Measurements from ENCODE around the gene SLC18B1.

Gene SLC18B1

DNA sequence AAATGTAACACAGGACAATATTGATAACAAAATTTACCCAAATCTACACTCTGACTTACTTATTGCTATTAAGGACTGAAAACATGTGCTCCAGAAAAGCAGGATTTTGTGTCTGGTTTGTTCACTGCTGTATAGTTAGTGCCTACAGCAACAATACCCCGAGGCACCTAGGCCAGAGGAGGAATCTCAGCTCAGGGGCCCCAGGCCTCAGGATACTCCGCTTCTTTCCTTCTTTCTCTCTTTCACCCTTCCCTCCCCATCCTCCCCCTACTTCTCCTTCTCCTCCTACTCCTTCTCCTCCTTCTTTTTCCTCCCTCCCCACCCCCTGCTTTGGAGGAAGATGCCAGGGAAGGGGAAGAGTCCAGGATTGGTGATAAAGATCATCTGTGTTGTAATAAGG is 39.7 kb downstream of the SLC18B1 start:
- Histone ChIP-seq H3K27ac (peak overlapping the region in 6 of 11 experiments; percentile 14 to 70 (median 46); a peak in 7 of 22 replicates), H3K4me3 (no peak overlapping the region), H3K36me3 (peaks cover 0 to 21% (median 0%) of the 10 kb centered on the region in 11 experiments; a peak in 4 of 22 replicates), H3K4me2 (peak overlapping the region in 4 of 11 experiments; percentile 56 to 93 (median 68); a peak in 6 of 22 replicates), H3K4me1 (peaks cover 6 to 73% (median 18%) of the 10 kb centered on the region in 10 experiments; a peak in 15 of 20 replicates), H3K9me3 (replicated peaks in 1 of 11) (no peaks in the 10 kb centered on the region), H4K20me1 (no peaks in the 10 kb centered on the region), H3K27me3 (no peaks in the 10 kb centered on the region), H3K9ac (peak overlapping the region in 1 of 11 experiments; percentile 32; a peak in 1 of 22 replicates)
- no peak for TF ChIP-seq Cebpa-rat (IDR thresholded peaks at IDR 0.05)

GRCh38 chr6:132752255-132752654 is 46.2 kb downstream of the SLC18B1 start:
- peaks cover 4 to 85% (median 33%) of the 10 kb centered on the region in 10 experiments; a peak in 16 of 20 replicates for H3K4me1 ChIP-seq
- H3K4me2 ChIP-seq, result peak overlapping the region in 5 of 11 experiments; percentile 58 to 96 (median 76); a peak in 10 of 22 replicates
- no peak for TF ChIP-seq Cebpa-rat (IDR thresholded peaks at IDR 0.05)
- no peaks in the 10 kb centered on the region for H4K20me1 ChIP-seq
- H3K9me3 ChIP-seq (replicated peaks in 1 of 11), result peaks cover 0 to 23% (median 0%) of the 10 kb centered on the region in 11 experiments; a peak in 5 of 22 replicates
- peaks cover 0 to 82% (median 0%) of the 10 kb centered on the region in 11 experiments; a peak in 6 of 22 replicates for H3K36me3 ChIP-seq
- peak overlapping the region in 1 of 11 experiments; percentile 60; a peak in 2 of 22 replicates for H3K9ac ChIP-seq
- peak overlapping the region in 2 of 10 experiments; percentile 63 to 64; a peak in 4 of 20 replicates for H3K4me3 ChIP-seq
- no peaks in the 10 kb centered on the region for H3K27me3 ChIP-seq
- peak overlapping the region in 7 of 11 experiments; percentile 66 to 90 (median 78); a peak in 14 of 22 replicates for H3K27ac ChIP-seq

DNA sequence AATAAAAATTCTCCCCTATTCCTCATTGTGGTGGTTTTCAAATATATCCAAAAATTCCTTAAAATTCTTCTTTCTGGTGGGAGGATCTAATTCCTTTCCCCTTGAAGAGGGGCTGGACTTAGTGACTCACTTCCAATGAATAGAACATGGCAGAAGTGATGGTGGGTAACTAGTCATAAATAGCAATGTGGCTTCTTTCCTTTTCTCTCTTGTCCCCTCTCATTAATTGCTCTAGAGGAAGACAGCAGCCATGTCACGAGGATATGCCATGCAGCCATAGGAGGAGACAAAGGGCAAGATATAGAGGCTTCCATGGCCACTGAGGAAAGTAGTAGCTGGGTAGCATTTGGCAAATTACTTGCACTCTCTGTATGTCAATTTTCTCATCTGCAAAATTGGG is 46.6 kb downstream of the SLC18B1 start:
- peak overlapping the region in 8 of 11 experiments; percentile 44 to 90 (median 76); a peak in 16 of 22 replicates for H3K27ac ChIP-seq
- peaks cover 0 to 26% (median 0%) of the 10 kb centered on the region in 11 experiments; a peak in 5 of 22 replicates for H3K9me3 ChIP-seq (replicated peaks in 1 of 11)
- peaks cover 4 to 90% (median 32%) of the 10 kb centered on the region in 10 experiments; a peak in 16 of 20 replicates for H3K4me1 ChIP-seq
- no peaks in the 10 kb centered on the region for H3K27me3 ChIP-seq
- peaks cover 0 to 86% (median 0%) of the 10 kb centered on the region in 11 experiments; a peak in 6 of 22 replicates for H3K36me3 ChIP-seq
- H3K9ac ChIP-seq, result peak overlapping the region in 5 of 11 experiments; percentile 15 to 60 (median 40); a peak in 6 of 22 replicates
- H3K4me2 ChIP-seq, result peak overlapping the region in 9 of 11 experiments; percentile 11 to 96 (median 58); a peak in 19 of 22 replicates
- H3K4me3 ChIP-seq, result peak overlapping the region in 2 of 10 experiments; percentile 63 to 64; a peak in 4 of 20 replicates
- no peak for TF ChIP-seq Cebpa-rat (IDR thresholded peaks at IDR 0.05)
- H4K20me1 ChIP-seq, result no peaks in the 10 kb centered on the region

DNA sequence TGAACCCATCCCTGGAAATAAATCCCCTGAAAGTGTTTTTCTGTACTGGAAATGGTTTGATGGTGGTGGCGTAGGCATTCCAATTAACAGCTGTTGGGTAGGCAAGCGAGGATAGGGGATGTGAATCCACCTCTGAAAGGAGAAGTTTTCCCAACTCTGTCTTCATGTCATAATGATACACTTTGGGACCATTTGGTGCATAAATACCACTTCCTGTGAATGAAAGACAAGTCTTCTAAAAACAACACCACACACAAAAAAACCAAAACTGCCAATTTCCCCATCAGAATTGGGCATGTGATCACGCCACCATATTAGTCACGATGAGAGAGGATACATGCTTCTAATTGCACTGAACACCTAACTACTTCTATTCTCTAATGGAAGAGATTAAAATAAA is 47.1 kb downstream of the SLC18B1 start:
- H3K27me3 ChIP-seq, result no peaks in the 10 kb centered on the region
- H4K20me1 ChIP-seq, result no peaks in the 10 kb centered on the region
- H3K4me1 ChIP-seq, result peaks cover 4 to 95% (median 32%) of the 10 kb centered on the region in 10 experiments; a peak in 16 of 20 replicates
- peak overlapping the region in 8 of 11 experiments; percentile 47 to 90 (median 76); a peak in 16 of 22 replicates for H3K27ac ChIP-seq
- no peak for TF ChIP-seq Cebpa-rat (IDR thresholded peaks at IDR 0.05)
- peaks cover 0 to 91% (median 0%) of the 10 kb centered on the region in 11 experiments; a peak in 6 of 22 replicates for H3K36me3 ChIP-seq
- H3K9ac ChIP-seq, result peak overlapping the region in 6 of 11 experiments; percentile 29 to 67 (median 52); a peak in 9 of 22 replicates
- peak overlapping the region in 2 of 10 experiments; percentile 23 to 64; a peak in 3 of 20 replicates for H3K4me3 ChIP-seq
- peak overlapping the region in 10 of 11 experiments; percentile 11 to 96 (median 53); a peak in 20 of 22 replicates for H3K4me2 ChIP-seq
- peaks cover 0 to 31% (median 0%) of the 10 kb centered on the region in 11 experiments; a peak in 6 of 22 replicates for H3K9me3 ChIP-seq (replicated peaks in 1 of 11)

GRCh38 chr6:132750455-132751248 is 47.8 kb downstream of the SLC18B1 start:
- peak overlapping the region in 6 of 11 experiments; percentile 29 to 72 (median 52); a peak in 9 of 22 replicates for H3K9ac ChIP-seq
- H3K4me2 ChIP-seq, result peak overlapping the region in 10 of 11 experiments; percentile 11 to 96 (median 53); a peak in 19 of 22 replicates
- H3K9me3 ChIP-seq (replicated peaks in 1 of 11), result peaks cover 0 to 36% (median 0%) of the 10 kb centered on the region in 11 experiments; a peak in 6 of 22 replicates
- H4K20me1 ChIP-seq, result no peaks in the 10 kb centered on the region
- peak overlapping the region in 8 of 11 experiments; percentile 47 to 90 (median 76); a peak in 15 of 22 replicates for H3K27ac ChIP-seq
- peak overlapping the region in 3 of 10 experiments; percentile 8 to 64 (median 23); a peak in 4 of 20 replicates for H3K4me3 ChIP-seq
- H3K36me3 ChIP-seq, result peaks cover 0 to 96% (median 0%) of the 10 kb centered on the region in 11 experiments; a peak in 6 of 22 replicates
- H3K4me1 ChIP-seq, result peaks cover 4 to 98% (median 32%) of the 10 kb centered on the region in 10 experiments; a peak in 16 of 20 replicates
- no peak for TF ChIP-seq Cebpa-rat (IDR thresholded peaks at IDR 0.05)
- no peaks in the 10 kb centered on the region for H3K27me3 ChIP-seq

DNA sequence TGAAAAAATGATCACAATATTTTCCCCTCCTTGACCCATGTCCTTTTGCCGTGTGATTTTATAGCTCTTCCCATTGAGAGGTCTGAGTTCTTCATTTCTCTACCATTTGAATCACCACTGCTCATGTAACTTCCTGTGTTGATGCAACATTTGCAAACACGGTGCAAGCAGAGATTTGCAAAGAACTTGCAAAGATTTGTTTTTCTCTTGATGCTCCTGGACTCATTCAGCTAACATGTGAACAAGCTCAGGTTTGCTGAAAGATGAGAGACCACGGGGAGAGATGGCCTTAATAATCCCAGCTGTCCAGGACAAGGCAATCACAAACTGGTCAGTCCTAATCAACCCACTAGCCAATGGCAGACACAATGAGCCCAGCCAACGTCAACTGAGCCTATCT is 49.3 kb downstream of the SLC18B1 start:
- no peaks in the 10 kb centered on the region for H3K27me3 ChIP-seq
- peak in 6 of 11 experiments; percentile 57 to 85 (median 80); a peak in 11 of 22 replicates for TF ChIP-seq Cebpa-rat (IDR thresholded peaks at IDR 0.05)

DNA sequence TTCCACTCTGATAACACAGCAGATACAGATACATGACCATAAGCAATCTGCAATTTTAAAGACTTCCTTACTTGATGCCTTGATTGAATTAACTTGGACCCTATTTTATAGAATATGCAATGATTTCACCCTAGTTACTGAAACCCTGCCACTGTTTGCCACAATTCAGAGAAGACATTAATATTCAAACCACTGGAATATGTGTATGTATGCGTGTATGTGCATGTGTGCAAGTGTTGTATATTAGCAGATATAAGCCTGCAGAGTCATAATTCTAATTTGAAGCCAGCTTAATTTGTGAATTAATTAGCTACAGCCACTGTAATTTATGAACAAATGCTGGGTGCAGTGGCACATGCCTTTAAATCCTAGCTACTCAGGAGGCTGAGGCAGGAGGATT is 50.0 kb downstream of the SLC18B1 start:
- no peak for TF ChIP-seq Cebpa-rat (IDR thresholded peaks at IDR 0.05)
- H4K20me1 ChIP-seq, result no peaks in the 10 kb centered on the region
- H3K9ac ChIP-seq, result peak overlapping the region in 3 of 11 experiments; percentile 10 to 57 (median 19); a peak in 3 of 22 replicates
- no peaks in the 10 kb centered on the region for H3K27me3 ChIP-seq
- peaks cover 4 to 100% (median 32%) of the 10 kb centered on the region in 10 experiments; a peak in 16 of 20 replicates for H3K4me1 ChIP-seq
- H3K4me2 ChIP-seq, result peak overlapping the region in 6 of 11 experiments; percentile 15 to 96 (median 74); a peak in 11 of 22 replicates
- H3K9me3 ChIP-seq (replicated peaks in 1 of 11), result peaks cover 0 to 51% (median 0%) of the 10 kb centered on the region in 11 experiments; a peak in 7 of 22 replicates
- peak overlapping the region in 1 of 10 experiments; percentile 15; a peak in 2 of 20 replicates for H3K4me3 ChIP-seq
- peaks cover 0 to 96% (median 0%) of the 10 kb centered on the region in 11 experiments; a peak in 6 of 22 replicates for H3K36me3 ChIP-seq
- peak overlapping the region in 6 of 11 experiments; percentile 68 to 90 (median 78); a peak in 10 of 22 replicates for H3K27ac ChIP-seq

More for the DNA sequence above, 49.3 kb downstream of the SLC18B1 start:
- Histone ChIP-seq H3K4me1 (peaks cover 4 to 100% (median 32%) of the 10 kb centered on the region in 10 experiments; a peak in 16 of 20 replicates), H3K4me2 (peak overlapping the region in 7 of 11 experiments; percentile 15 to 96 (median 71); a peak in 12 of 22 replicates), H3K9me3 (replicated peaks in 1 of 11) (peaks cover 0 to 45% (median 0%) of the 10 kb centered on the region in 11 experiments; a peak in 7 of 22 replicates), H3K36me3 (peaks cover 0 to 96% (median 0%) of the 10 kb centered on the region in 11 experiments; a peak in 6 of 22 replicates), H3K27ac (peak overlapping the region in 8 of 11 experiments; percentile 35 to 90 (median 76); a peak in 14 of 22 replicates), H4K20me1 (no peaks in the 10 kb centered on the region), H3K9ac (peak overlapping the region in 4 of 11 experiments; percentile 39 to 72 (median 52); a peak in 4 of 22 replicates), H3K4me3 (peak overlapping the region in 3 of 10 experiments; percentile 6 to 23 (median 8); a peak in 4 of 20 replicates)

Data from BLaER1 treated with 17β-estradiol and CSF1 and Interleukin-3, amounts not matched to agents 10 nM and 100 nM (cell line).